ENCODE results near the gene TENM4. TPM values are rescaled to one million over a fixed set of nuclear protein-coding genes. Genes with fewer than 3 reads are reported as not detected.

TENM4 gene
- total RNA-seq, 2 experiments from 2014 or later, result not detected

DNA sequence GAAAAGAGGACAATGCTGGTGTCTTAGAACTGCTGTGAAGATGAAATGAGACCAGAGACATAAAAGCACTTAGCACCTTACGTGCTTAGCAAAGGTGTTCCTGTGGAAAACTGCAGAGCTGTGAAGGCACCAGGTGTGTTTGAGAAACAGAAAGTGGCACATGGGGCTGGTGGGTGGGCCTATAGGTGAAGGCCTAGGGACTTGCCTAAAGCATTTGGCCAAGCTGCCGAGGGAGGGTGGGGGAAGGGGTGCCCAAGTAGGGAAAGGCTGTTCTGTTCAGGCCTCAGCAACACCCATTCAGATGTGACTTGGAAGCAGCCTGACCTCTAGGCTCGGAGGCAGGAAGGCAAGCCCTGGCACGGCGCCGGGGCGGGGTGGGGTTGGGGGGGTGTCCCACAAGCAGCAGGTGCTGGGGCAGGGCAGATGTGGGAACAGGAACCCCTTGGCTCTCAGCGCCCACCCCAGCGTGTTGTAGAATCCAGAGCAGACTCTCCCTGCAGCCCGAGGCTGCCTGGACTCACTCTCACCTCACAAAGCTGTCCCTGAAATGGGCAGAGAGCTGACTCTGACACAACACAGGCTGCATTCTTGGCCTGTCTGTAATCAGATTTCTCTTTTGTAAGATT is 499.5 kb downstream of the TENM4 start:
- no TSS peak for BruUV-seq (replicated peaks)
- intact Hi-C loops (cut with micrococcal nuclease; ENCODE audit: unreplicated experiment), result no loop called here

DNA sequence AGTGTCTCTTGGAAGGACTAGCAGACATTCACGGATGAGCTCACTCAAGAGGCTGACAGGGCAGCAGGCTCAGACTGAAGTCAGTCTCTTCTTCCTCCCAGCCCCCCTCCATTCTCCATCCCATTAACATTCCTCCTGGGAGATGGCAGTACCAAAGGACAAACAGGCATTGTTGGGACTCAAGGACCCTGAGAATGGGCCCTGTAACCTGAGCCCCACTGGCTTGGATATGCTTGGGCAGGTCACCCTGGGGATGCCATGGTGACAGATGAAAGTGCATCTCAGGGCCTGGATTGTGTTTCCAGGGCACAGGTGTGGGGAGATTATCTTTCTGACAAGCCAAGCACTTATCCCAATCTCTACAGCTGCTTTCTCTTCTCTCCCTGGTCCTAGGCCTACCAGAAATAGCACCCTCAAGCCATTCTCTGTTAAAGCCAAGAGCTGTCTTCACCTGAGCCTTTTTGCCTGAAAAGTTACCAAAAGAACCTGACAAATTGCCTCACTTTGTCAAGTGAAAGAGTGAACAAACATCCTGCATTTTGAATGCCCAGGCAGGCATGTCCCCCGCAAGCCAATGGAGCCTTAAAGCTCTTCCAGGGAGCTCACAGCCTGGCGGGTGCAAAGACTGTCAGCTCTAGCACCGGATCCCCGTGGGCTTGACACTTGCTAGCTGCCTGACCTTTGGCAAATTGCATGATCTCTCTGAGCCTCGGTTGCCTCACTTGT is 500.2 kb downstream of the TENM4 start:
- H3K79me2 ChIP-seq (ENCODE audit: insufficient read depth, low read depth, low read length), result no peaks in the 10 kb centered on the region
- DNase-seq (ENCODE audit: low spot score), result no peak
- POLR2A ChIA-PET, result no interaction called here
- TF ChIP-seq, protein P1, sequence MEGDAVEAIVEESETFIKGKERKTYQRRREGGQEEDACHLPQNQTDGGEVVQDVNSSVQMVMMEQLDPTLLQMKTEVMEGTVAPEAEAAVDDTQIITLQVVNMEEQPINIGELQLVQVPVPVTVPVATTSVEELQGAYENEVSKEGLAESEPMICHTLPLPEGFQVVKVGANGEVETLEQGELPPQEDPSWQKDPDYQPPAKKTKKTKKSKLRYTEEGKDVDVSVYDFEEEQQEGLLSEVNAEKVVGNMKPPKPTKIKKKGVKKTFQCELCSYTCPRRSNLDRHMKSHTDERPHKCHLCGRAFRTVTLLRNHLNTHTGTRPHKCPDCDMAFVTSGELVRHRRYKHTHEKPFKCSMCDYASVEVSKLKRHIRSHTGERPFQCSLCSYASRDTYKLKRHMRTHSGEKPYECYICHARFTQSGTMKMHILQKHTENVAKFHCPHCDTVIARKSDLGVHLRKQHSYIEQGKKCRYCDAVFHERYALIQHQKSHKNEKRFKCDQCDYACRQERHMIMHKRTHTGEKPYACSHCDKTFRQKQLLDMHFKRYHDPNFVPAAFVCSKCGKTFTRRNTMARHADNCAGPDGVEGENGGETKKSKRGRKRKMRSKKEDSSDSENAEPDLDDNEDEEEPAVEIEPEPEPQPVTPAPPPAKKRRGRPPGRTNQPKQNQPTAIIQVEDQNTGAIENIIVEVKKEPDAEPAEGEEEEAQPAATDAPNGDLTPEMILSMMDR (conservative IDR thresholded peaks at IDR 0.05; ENCODE audit: low read length), result no peak
- no peak for TF ChIP-seq EZH2phosphoT487 (IDR thresholded peaks at IDR 0.05; ENCODE audit: borderline replicate concordance, low read depth, low read length)
- H3K9me2 ChIP-seq (ENCODE audit: insufficient read depth, low read length), result no peaks in the 10 kb centered on the region
- no peak overlapping the region for H3K4me3 ChIP-seq (ENCODE audit: low read depth, low read length, poor library complexity, severe bottlenecking)
- no peak overlapping the region for H2AFZ ChIP-seq (ENCODE audit: low read length)
- H3K4me2 ChIP-seq (ENCODE audit: low read length), result no peak overlapping the region
- intact Hi-C loops (cut with micrococcal nuclease; ENCODE audit: unreplicated experiment), result no loop called here
- no peaks in the 10 kb centered on the region for H3K9me3 ChIP-seq (ENCODE audit: low read length)
- no peaks in the 10 kb centered on the region for H3K4me1 ChIP-seq (ENCODE audit: insufficient read depth, low read length, poor library complexity, severe bottlenecking)
- CTCF ChIA-PET (ENCODE audit: unreplicated experiment), result no interaction called here
- H3K27ac ChIP-seq (ENCODE audit: low read depth, low read length, poor library complexity, severe bottlenecking), result no peak overlapping the region
- no peaks in the 10 kb centered on the region for H3K36me3 ChIP-seq (ENCODE audit: insufficient read depth, low read length)
- BruUV-seq (replicated peaks), result no TSS peak
- no peaks in the 10 kb centered on the region for H4K20me1 ChIP-seq (ENCODE audit: insufficient read depth, low read length)

More for the DNA sequence above, 499.5 kb downstream of the TENM4 start:
- Histone ChIP-seq H4K20me1 (ENCODE audit: insufficient read depth, low read length) (no peaks in the 10 kb centered on the region), H3K36me3 (ENCODE audit: insufficient read depth, low read length) (no peaks in the 10 kb centered on the region), H2AFZ (ENCODE audit: low read length) (no peak overlapping the region), H3K9me2 (ENCODE audit: insufficient read depth, low read length) (no peaks in the 10 kb centered on the region), H3K9me3 (ENCODE audit: low read length) (no peaks in the 10 kb centered on the region), H3K79me2 (ENCODE audit: insufficient read depth, low read depth, low read length) (no peaks in the 10 kb centered on the region), H3K4me2 (ENCODE audit: low read length) (no peak overlapping the region), H3K4me3 (ENCODE audit: low read depth, low read length, poor library complexity, severe bottlenecking) (no peak overlapping the region), H3K4me1 (ENCODE audit: insufficient read depth, low read length, poor library complexity, severe bottlenecking) (no peaks in the 10 kb centered on the region), H3K27ac (ENCODE audit: low read depth, low read length, poor library complexity, severe bottlenecking) (no peak overlapping the region)
- DNase-seq (ENCODE audit: low spot score), result no peak
- no peak for TF ChIP-seq EZH2phosphoT487 (IDR thresholded peaks at IDR 0.05; ENCODE audit: borderline replicate concordance, low read depth, low read length)
- TF ChIP-seq, protein P1 (conservative IDR thresholded peaks at IDR 0.05; ENCODE audit: low read length), result no peak
- POLR2A ChIA-PET, result interaction anchor here (0.6 kb wide), 3 partner anchors 18 to 306 kb away, joined by 3 to 5 read pairs (median 4); no protein-coding TSS in a partner anchor
- CTCF ChIA-PET (ENCODE audit: unreplicated experiment), result no interaction called here

DNA sequence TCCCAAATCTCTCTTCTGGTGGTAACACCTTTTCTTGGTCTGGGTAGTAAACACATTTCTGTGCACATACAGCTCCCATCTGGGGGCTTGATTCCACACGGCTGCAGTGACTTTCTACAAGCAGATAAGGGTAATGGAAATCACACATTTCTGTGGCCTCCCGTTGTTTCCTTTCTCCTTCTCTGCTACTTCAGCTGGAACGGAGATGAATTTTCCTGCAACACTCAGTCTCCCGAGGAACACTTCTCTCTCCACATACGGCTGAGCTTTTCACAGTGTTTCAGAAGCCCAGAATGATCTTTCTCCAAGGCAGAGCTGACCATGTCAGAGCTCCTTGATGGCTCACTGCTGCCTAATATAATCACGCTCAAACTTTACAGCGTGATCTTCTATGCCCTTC is 501.9 kb downstream of the TENM4 start:
- no peak for TF ChIP-seq EZH2phosphoT487 (IDR thresholded peaks at IDR 0.05; ENCODE audit: borderline replicate concordance, low read depth, low read length)
- Histone ChIP-seq H3K27ac (ENCODE audit: low read depth, low read length, poor library complexity, severe bottlenecking) (no peak overlapping the region), H2AFZ (ENCODE audit: low read length) (no peak overlapping the region), H3K79me2 (ENCODE audit: insufficient read depth, low read depth, low read length) (no peaks in the 10 kb centered on the region), H3K4me3 (ENCODE audit: low read depth, low read length, poor library complexity, severe bottlenecking) (no peak overlapping the region), H3K9me3 (ENCODE audit: low read length) (no peaks in the 10 kb centered on the region), H3K36me3 (ENCODE audit: insufficient read depth, low read length) (no peaks in the 10 kb centered on the region), H4K20me1 (ENCODE audit: insufficient read depth, low read length) (no peaks in the 10 kb centered on the region), H3K4me2 (ENCODE audit: low read length) (no peak overlapping the region), H3K4me1 (ENCODE audit: insufficient read depth, low read length, poor library complexity, severe bottlenecking) (no peaks in the 10 kb centered on the region), H3K9me2 (ENCODE audit: insufficient read depth, low read length) (no peaks in the 10 kb centered on the region)
- CTCF ChIA-PET (ENCODE audit: unreplicated experiment), result no interaction called here
- intact Hi-C loops (cut with micrococcal nuclease; ENCODE audit: unreplicated experiment), result no loop called here
- no peak for DNase-seq (ENCODE audit: low spot score)
- POLR2A ChIA-PET, result no interaction called here
- no TSS peak for BruUV-seq (replicated peaks)
